ENCODE measurements around the gene UNCX.

DNA sequence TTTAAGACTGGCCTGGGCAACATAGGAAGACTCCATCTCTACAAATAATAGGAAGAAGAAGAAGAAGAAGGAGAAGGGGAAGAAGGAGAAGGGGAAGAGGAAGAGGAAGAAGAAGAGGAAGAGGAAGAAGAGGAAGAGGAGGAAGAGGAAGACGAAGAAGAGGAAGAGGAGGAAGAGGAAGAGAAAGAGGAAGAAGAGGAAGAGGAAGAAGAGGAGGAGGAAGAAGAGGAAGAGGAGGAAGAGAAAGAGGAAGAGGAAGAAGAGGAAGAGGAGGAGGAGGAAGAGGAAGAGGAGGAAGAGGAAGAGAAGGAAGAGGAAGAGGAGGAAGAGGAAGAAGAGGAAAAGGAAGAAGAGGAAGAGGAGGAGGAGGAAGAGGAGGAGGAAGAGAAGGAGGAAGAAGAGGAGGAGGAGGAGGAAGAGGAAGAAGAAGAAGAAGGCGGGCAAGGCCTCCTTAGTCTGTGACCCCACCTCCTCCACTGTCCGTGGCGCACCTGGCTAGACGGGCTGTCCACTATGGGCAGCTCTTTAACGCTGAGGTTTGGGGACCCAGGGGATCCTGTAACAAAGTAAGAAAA lies 43.9 kb upstream of the UNCX start:
- TF ChIP-seq CTCF (IDR thresholded peaks at IDR 0.05) = no peak
- TF ChIP-seq POLR2A (IDR thresholded peaks at IDR 0.05) = no peak
